Measurements from ENCODE around the gene SMCO4.
"Not testable (repeated sequence)": the region's sequence is repeated elsewhere in the genome, so short reads cannot be mapped to it uniquely, and the experiment has no call there.

The SMCO4 gene

DNA sequence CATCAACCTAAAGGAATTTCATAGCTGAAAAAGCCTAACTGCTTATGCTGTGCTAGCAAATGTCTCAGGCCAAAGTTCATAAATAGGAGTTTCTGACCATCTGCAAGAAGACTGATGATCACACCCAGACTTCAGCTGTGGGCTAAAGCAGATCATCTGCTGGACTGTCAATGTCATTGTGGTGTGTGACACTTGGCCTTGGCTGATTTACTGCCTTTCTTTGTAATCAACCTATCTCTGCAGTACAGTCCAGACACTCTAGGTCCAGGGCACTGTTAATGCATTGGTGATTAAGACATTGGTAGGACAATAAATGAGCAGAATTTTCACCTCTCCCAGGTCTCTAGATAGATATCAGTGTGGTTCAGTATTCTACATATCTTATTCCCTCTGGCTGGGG lies 40.3 kb upstream of the SMCO4 start:
- Mint-ChIP-seq H3K4me3 (no peak overlapping the region), H3K27me3 (ENCODE audit: low read depth) (peaks cover 12% of the 10 kb centered on the region), H3K9me3 (peaks cover 2% of the 10 kb centered on the region), H3K4me1 (no peaks in the 10 kb centered on the region), H3K27ac (no peak overlapping the region), H3K36me3 (ENCODE audit: low read depth) (no peaks in the 10 kb centered on the region)
- TF ChIP-seq, protein P1, sequence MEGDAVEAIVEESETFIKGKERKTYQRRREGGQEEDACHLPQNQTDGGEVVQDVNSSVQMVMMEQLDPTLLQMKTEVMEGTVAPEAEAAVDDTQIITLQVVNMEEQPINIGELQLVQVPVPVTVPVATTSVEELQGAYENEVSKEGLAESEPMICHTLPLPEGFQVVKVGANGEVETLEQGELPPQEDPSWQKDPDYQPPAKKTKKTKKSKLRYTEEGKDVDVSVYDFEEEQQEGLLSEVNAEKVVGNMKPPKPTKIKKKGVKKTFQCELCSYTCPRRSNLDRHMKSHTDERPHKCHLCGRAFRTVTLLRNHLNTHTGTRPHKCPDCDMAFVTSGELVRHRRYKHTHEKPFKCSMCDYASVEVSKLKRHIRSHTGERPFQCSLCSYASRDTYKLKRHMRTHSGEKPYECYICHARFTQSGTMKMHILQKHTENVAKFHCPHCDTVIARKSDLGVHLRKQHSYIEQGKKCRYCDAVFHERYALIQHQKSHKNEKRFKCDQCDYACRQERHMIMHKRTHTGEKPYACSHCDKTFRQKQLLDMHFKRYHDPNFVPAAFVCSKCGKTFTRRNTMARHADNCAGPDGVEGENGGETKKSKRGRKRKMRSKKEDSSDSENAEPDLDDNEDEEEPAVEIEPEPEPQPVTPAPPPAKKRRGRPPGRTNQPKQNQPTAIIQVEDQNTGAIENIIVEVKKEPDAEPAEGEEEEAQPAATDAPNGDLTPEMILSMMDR (IDR thresholded peaks at IDR 0.05; ENCODE audit: unreplicated experiment in 3 of 3): no peak

DNA sequence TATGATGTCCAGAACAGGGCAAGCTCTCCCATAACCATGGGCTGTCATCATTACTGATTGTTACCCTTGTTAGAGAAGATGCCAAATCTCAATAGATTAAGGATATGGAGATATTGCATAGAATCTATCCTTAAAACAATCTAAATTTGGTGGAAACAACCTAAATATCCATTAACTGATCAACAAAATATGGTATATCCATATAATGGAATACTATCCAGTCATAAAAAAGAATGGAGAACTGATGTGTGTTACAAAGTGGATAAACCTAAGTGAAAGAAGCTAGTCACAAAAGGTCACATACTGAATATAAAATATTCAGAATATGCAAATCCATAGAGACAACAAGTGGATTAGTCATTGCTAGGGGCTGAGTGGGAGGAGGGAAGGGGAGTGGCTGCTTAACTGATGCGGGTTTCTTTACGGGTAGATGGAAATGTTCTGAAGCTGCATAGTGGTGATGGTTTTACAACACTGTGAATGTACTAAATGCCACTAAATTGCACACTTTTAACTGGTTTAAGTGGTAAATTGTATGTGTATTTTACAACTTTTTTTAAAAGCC lies 36.1 kb upstream of the SMCO4 start:
- no peaks in the 10 kb centered on the region for H3K4me1 Mint-ChIP-seq
- no peaks in the 10 kb centered on the region for H3K36me3 Mint-ChIP-seq (ENCODE audit: low read depth)
- H3K9me3 Mint-ChIP-seq: peaks cover 11% of the 10 kb centered on the region
- no peaks in the 10 kb centered on the region for H3K27me3 Mint-ChIP-seq (ENCODE audit: low read depth)
- TF ChIP-seq, protein P1 (IDR thresholded peaks at IDR 0.05; ENCODE audit: unreplicated experiment in 3 of 3): no peak
- H3K27ac Mint-ChIP-seq: no peak overlapping the region
- no peak overlapping the region for H3K4me3 Mint-ChIP-seq

DNA sequence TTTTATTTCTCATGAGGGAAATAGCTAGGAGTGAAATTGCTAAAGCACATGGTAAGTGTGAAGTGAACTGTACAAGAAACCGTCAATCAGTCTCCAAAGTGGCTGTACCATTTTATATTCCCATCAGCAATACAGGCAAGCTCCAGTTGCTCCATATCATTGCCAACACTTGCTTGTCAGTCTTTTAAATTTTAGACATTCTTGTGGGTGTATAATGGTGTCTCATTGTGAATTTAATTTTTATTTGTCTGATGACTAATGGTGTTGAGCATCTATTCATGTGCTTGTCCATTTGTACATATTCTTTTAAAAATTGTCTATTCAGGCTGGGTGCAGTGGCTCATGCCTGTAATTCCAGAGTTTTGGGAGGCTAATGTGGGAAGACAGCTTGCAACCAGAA lies 34.1 kb upstream of the SMCO4 start:
- H3K27ac Mint-ChIP-seq: no peak overlapping the region
- H3K27me3 Mint-ChIP-seq (ENCODE audit: low read depth): no peaks in the 10 kb centered on the region
- H3K4me1 Mint-ChIP-seq: no peaks in the 10 kb centered on the region
- peaks cover 11% of the 10 kb centered on the region for H3K9me3 Mint-ChIP-seq
- H3K36me3 Mint-ChIP-seq (ENCODE audit: low read depth): no peaks in the 10 kb centered on the region
- TF ChIP-seq, protein P1 (IDR thresholded peaks at IDR 0.05; ENCODE audit: unreplicated experiment in 3 of 3): no peak
- no peak overlapping the region for H3K4me3 Mint-ChIP-seq

DNA sequence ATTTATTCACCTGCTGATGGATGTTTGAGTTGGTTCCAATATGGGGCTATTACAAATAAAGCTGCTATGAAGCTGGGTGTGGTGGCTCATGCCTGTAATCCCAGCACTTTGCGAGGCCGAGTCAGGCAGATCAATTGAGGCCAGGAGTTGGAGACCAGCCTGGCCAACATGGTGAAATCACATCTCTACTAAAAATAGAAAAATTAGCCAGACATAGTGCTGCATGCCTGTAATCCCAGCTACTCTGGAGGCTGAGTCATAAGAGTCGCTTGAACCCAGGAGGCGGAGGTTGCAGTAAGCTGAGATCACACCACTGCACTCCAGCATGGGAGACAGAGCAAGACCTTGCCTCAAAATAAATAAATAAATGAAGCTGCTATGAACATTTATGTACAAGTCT lies 33.7 kb upstream of the SMCO4 start:
- not testable (repeated sequence) for H3K4me3 Mint-ChIP-seq; H3K27ac Mint-ChIP-seq; H3K36me3 Mint-ChIP-seq (ENCODE audit: low read depth); H3K4me1 Mint-ChIP-seq; H3K27me3 Mint-ChIP-seq (ENCODE audit: low read depth)
- peaks cover 11% of the 10 kb centered on the region for H3K9me3 Mint-ChIP-seq

DNA sequence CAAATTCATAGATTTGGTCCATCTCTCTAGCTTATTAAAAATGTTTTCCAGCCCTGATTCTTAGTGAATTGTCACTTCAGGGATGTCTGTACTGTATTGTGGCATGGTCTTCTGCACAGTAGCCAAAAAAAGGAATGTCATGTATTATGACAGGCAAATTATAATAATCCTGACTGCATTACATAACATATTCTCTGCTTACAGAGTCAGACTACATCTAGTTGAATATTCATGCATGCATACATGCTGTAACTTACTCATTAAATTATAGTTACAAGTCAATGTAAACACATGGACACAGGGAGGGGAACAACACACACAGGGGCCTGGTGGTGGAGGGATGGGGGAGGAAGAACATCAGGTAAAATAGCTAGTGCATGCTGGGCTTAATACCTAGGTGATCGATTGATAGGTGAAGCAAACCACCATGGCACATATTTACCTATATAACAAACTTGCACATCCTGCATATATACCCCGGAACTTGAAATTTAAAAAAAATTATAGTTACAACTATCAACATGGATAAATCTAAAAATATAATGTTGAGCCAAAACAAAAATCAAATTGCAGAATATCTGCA lies 31.5 kb upstream of the SMCO4 start:
- no peak overlapping the region for H3K4me3 Mint-ChIP-seq
- H3K27ac Mint-ChIP-seq: no peak overlapping the region
- H3K9me3 Mint-ChIP-seq: peaks cover 11% of the 10 kb centered on the region
- no peaks in the 10 kb centered on the region for H3K27me3 Mint-ChIP-seq (ENCODE audit: low read depth)
- TF ChIP-seq, protein P1 (IDR thresholded peaks at IDR 0.05; ENCODE audit: unreplicated experiment in 3 of 3): no peak
- H3K4me1 Mint-ChIP-seq: no peaks in the 10 kb centered on the region
- no peaks in the 10 kb centered on the region for H3K36me3 Mint-ChIP-seq (ENCODE audit: low read depth)

DNA sequence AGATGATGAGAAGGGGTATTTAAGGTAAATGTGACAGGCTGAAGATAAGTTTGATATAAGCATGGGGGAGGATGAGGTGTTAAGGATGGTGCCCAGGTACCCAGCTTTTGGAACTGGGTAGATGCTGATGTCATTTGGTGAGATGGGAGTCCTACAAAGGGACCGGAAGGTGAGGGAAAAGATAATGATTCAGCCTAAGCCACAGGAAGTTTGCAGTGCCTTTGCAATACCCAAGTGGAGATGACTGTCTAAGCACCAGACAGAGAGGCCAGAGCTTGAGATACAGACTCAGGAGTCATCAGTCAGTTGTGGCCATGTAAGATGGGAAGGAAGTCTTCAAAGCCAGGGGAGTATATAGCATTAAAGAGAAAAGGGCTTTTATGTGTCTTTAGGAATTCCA lies 30.0 kb upstream of the SMCO4 start:
- TF ChIP-seq, protein P1 (IDR thresholded peaks at IDR 0.05; ENCODE audit: unreplicated experiment in 3 of 3): no peak
- Mint-ChIP-seq H3K4me3 (no peak overlapping the region), H3K27me3 (ENCODE audit: low read depth) (no peaks in the 10 kb centered on the region), H3K9me3 (peaks cover 9% of the 10 kb centered on the region), H3K27ac (no peak overlapping the region), H3K36me3 (ENCODE audit: low read depth) (no peaks in the 10 kb centered on the region), H3K4me1 (no peaks in the 10 kb centered on the region)
